Activated T-cell treated with anti-CD3 and anti-CD28 coated beads, Interleukin-2, amount 50 U/mL, for 1 hour (primary cell): ENCODE results near the gene WDR77.
A peak's percentile ranks its signal among the peaks of the same experiment; 100 is the strongest.

ENCODE experiments used
- DNase-seq: peaks from one replicate; pipeline ENCODE4 v3.0.0-alpha.2; 2020

Gene WDR77

GRCh38 chr1:111424281-111424680 is 24.8 kb downstream of the WDR77 start:
- DNase-seq = no peak

GRCh38 chr1:111422546-111423391 is 26.3 kb downstream of the WDR77 start:
- no peak for DNase-seq

- DNase-seq = no peak
These were observed 28.7 kb downstream of the WDR77 start for GRCh38 chr1:111420377-111420776.

GRCh38 chr1:111419037-111419436 is 30.0 kb downstream of the WDR77 start:
- no peak for DNase-seq

GRCh38 chr1:111417755-111418154 is 31.3 kb downstream of the WDR77 start:
- DNase-seq = no peak

GRCh38 chr1:111415461-111415860 is 33.6 kb downstream of the WDR77 start:
- DNase-seq = no peak

GRCh38 chr1:111414756-111415155 is 34.3 kb downstream of the WDR77 start:
- DNase-seq = no peak

- no peak for DNase-seq
These were observed 36.2 kb downstream of the WDR77 start for GRCh38 chr1:111412839-111413238.

- no peak for DNase-seq
These were observed 41.8 kb downstream of the WDR77 start for GRCh38 chr1:111407301-111407700.

- DNase-seq = peak; percentile 46
These were observed 42.7 kb downstream of the WDR77 start for GRCh38 chr1:111406321-111406768.

- DNase-seq = no peak
These were observed 44.5 kb downstream of the WDR77 start for GRCh38 chr1:111404588-111404987.

- DNase-seq = no peak
These were observed 47.0 kb downstream of the WDR77 start for GRCh38 chr1:111402083-111402482.

- no peak for DNase-seq
These were observed 49.1 kb downstream of the WDR77 start for GRCh38 chr1:111399792-111400610.

- no peak for DNase-seq
These were observed 56.6 kb downstream of the WDR77 start for GRCh38 chr1:111392460-111392945.

- DNase-seq = no peak
These were observed 57.0 kb downstream of the WDR77 start for GRCh38 chr1:111392042-111392441.
